Measurements from ENCODE around the gene MCAT.

- TF ChIP-seq, protein P1, sequence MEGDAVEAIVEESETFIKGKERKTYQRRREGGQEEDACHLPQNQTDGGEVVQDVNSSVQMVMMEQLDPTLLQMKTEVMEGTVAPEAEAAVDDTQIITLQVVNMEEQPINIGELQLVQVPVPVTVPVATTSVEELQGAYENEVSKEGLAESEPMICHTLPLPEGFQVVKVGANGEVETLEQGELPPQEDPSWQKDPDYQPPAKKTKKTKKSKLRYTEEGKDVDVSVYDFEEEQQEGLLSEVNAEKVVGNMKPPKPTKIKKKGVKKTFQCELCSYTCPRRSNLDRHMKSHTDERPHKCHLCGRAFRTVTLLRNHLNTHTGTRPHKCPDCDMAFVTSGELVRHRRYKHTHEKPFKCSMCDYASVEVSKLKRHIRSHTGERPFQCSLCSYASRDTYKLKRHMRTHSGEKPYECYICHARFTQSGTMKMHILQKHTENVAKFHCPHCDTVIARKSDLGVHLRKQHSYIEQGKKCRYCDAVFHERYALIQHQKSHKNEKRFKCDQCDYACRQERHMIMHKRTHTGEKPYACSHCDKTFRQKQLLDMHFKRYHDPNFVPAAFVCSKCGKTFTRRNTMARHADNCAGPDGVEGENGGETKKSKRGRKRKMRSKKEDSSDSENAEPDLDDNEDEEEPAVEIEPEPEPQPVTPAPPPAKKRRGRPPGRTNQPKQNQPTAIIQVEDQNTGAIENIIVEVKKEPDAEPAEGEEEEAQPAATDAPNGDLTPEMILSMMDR (IDR thresholded peaks at IDR 0.05; ENCODE audit: extremely low read depth in 1 of 2, insufficient read depth in 1 of 2, low read depth in 1 of 2, low read length in 2 of 2): no peak
- TF ChIP-seq JUN (IDR thresholded peaks at IDR 0.05; ENCODE audit: borderline replicate concordance, insufficient read depth, insufficient read length, low read depth) (no peak), FOS (IDR thresholded peaks at IDR 0.05; ENCODE audit: borderline replicate concordance, insufficient read depth, low read length) (no peak), POLR2AphosphoS5 (IDR thresholded peaks at IDR 0.05; ENCODE audit: insufficient read depth, low read depth, low read length) (no peak), POLR2A (IDR thresholded peaks at IDR 0.05; ENCODE audit: low read depth, low read length) (no peak), MAX (IDR thresholded peaks at IDR 0.05; ENCODE audit: insufficient read depth, insufficient read length) (no peak), GATA2 (IDR thresholded peaks at IDR 0.05; ENCODE audit: insufficient read depth, insufficient read length, low read depth, low read length) (no peak)
Observed at GRCh38 chr22:43166132-43166930, 23.1 kb upstream of the MCAT start.

Measured in endothelial cell of umbilical vein (primary cell).